Skeletal muscle tissue (tissue), 4 donors: ENCODE data around the gene SLC12A8. TPM values are rescaled to one million over a fixed set of nuclear protein-coding genes. Genes with fewer than 3 reads are reported as not detected.

Source experiments
- H3K27ac ChIP-seq: one replicate; pipeline ENCODE4 v1.7.0; 2013; ENCODE audit warnings: mild to moderate bottlenecking, low read depth, low read length, inconsistent platforms
- H3K27me3 ChIP-seq, 3 donors: one replicate each; pipeline ENCODE4 v1.7.0; 2013; ENCODE audit warnings: low read length in 3 of 3; ENCODE audit not compliant: control insufficient read depth in 3 of 3, insufficient read depth in 3 of 3
- H3K36me3 ChIP-seq, 3 donors: one replicate each; pipeline ENCODE4 v1.7.0; 2013; ENCODE audit warnings: low read length in 3 of 3; ENCODE audit not compliant: control insufficient read depth in 3 of 3, insufficient read depth in 3 of 3
- H3K4me1 ChIP-seq, 3 donors: one replicate each; pipeline ENCODE4 v1.7.0; 2013; ENCODE audit warnings: low read length in 3 of 3, mild to moderate bottlenecking in 3 of 3; ENCODE audit not compliant: control insufficient read depth in 3 of 3, insufficient read depth in 3 of 3
- H3K4me3 ChIP-seq, 3 donors: one replicate each; pipeline ENCODE4 v1.7.0; 2013; ENCODE audit warnings: low read length in 3 of 3
- H3K9ac ChIP-seq, 3 donors: one replicate each; pipeline ENCODE4 v1.7.0; 2013; ENCODE audit warnings: low read length in 3 of 3, mild to moderate bottlenecking in 3 of 3, moderate library complexity in 2 of 3, low read depth in 1 of 3
- H3K9me3 ChIP-seq, 3 donors: one replicate each; pipeline ENCODE4 v1.7.0; 2013; ENCODE audit warnings: low read length in 3 of 3; ENCODE audit not compliant: control insufficient read depth in 3 of 3
- total RNA-seq: library from RNA; depleted of rRNA; stranded (reverse); fragments of >200 nt; gene quantifications from one replicate; pipeline ENCODE4 v1.2.3, GENCODE V29; 2014
- donor health status: Osteomylitis.

Gene SLC12A8
- total RNA-seq, 1 donor from 2014 or later = 1.0 TPM

DNA sequence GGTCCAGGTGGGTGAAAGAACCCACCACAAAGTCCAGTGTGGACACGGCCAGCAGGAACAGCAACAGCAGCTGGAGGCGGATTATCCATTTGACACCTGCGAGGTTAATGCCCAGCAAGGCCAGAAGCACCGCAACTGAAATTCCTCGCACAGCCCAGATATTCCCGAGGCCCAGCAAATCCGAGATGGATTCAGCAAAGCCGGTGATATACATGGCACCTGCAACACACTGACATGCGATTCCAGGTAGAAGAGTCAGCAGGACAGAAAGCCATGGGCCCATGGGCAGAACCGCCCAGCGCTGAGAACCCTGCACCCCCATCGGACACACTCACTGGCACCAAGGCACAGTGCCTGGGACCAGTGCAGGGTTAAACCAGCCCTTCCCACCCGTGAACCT, 34.8 kb downstream of the SLC12A8 start:
- Histone ChIP-seq H3K27me3 (no peaks in the 10 kb centered on the region), H3K27ac (no peak overlapping the region), H3K4me3 (no peak overlapping the region), H3K4me1 (no peaks in the 10 kb centered on the region), H3K36me3 (no peaks in the 10 kb centered on the region), H3K9ac (no peak overlapping the region), H3K9me3 (no peaks in the 10 kb centered on the region)

DNA sequence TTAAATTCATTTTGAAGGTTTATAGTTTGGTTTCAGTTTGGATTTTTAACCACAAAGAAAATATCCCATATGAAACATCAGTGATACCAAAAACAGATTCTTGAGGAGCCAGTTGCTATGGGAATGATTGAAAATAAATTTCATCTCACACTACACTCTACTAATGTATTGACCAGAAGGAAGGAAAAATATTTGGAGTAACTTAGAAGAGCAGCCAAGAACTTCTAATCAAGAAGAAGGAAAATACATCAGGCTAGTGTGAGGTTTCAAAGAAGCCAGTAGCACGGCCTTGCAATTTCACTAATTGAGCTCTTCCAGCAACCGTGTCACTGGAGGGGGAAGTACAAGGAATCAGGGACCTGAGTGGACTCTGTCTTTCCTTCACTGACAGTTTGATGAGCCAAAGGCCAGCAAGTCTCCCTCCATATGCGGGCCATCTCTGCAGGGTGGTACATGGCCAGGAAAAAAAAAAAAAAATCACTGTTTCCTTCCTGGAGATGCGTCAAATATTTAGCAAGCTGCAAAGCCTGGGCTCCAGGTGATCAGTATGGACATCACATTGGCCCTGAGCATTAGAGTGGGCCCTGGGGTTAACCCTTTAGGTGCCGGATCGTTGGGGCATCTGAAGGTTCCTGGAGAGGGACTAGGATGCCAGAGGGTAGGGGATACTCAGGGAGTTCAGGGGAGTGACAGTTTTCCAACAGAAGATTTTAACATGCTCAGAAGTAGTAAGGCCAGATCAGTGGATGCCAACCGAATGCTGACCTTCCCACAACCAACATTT, 37.1 kb downstream of the SLC12A8 start:
- no peaks in the 10 kb centered on the region for H3K9me3 ChIP-seq
- no peak overlapping the region for H3K27ac ChIP-seq
- H3K27me3 ChIP-seq = no peaks in the 10 kb centered on the region
- H3K4me1 ChIP-seq = no peaks in the 10 kb centered on the region
- H3K4me3 ChIP-seq = no peak overlapping the region
- no peaks in the 10 kb centered on the region for H3K36me3 ChIP-seq
- no peak overlapping the region for H3K9ac ChIP-seq

DNA sequence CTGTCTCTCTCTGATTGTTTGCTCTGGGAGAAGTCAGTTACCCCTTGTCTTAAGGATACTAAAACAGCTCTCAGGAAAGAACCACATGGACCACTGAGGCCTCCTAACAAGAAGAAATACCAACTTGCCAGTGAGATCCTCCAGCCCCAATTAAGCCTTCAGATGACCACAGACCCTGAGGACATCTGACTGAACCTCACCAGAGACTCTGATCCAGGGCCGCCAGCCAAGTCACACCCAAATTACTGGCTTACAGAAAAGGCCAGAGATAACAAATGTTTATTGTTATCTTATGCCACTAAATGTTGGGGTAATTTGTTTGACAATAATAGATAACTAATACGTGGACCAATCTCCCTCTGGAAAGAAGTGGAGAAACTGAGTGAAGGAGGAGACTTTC, 40.2 kb downstream of the SLC12A8 start:
- H3K27ac ChIP-seq = no peak overlapping the region
- H3K36me3 ChIP-seq = no peaks in the 10 kb centered on the region
- no peaks in the 10 kb centered on the region for H3K27me3 ChIP-seq
- H3K9ac ChIP-seq = no peak overlapping the region
- H3K4me1 ChIP-seq = no peaks in the 10 kb centered on the region
- H3K4me3 ChIP-seq = no peak overlapping the region
- no peaks in the 10 kb centered on the region for H3K9me3 ChIP-seq

DNA sequence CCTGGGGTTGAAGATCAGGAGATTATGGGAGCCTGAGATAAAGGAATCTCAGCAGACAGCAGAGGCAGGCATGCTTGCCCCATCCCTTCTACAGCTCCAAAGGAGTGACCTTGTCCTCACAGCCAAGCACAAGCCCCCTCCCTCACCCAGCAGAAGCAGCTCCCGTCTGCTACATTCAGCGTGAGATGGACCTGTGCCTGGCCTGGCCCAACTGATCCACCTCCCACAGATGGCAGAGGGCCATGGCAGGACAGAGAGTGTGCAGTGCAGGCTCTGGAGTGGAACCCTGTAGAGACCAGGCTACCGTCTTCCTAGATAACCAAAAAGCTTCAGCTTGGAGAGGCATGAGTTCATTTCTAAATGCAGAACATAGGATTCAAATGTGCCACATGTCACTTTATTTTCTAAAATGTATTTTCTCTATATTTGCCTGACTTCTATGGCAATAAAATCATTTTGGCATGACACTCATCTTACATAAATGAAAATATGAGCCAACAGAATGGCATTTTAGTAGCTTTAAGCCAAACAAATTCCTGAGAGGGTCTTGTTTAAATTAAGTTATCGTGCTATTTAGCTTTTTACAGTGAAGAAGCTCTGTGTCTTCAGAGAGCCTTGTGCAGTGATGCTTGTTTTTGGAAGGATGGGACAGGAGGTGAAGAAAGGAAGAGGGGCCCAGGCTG, 43.7 kb downstream of the SLC12A8 start:
- Histone ChIP-seq H3K27ac (no peak overlapping the region), H3K27me3 (no peaks in the 10 kb centered on the region), H3K36me3 (no peaks in the 10 kb centered on the region), H3K4me1 (peaks cover 0 to 9% (median 3%) of the 10 kb centered on the region in 3 donors), H3K9ac (no peak overlapping the region), H3K9me3 (no peaks in the 10 kb centered on the region), H3K4me3 (no peak overlapping the region)

DNA sequence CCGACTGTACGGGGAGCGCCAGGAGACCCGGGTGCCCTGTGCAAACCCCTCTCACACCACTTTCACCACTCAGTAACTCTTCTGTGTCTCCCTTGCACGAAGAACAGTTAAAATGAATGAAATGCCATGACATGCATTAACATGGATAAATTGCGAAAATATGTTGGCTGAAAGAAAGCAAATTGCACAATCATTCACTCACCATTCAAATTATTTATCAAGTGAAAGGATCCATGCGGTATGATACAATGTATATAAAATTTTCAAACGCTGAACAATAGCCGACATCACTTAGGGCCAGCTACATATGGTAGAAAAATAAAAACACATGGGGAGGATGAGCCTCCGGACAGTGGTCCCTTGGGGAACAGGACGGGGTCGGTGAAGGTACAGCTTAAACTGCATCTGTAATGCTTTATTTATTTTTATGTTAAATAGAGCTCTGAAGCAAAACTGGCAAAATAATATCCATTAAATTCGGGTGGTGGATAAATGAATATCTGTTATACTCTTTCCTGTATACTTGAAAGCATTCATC, 45.9 kb downstream of the SLC12A8 start:
- H3K36me3 ChIP-seq = no peaks in the 10 kb centered on the region
- no peak overlapping the region for H3K9ac ChIP-seq
- no peaks in the 10 kb centered on the region for H3K9me3 ChIP-seq
- no peaks in the 10 kb centered on the region for H3K27me3 ChIP-seq
- H3K4me3 ChIP-seq = no peak overlapping the region
- no peak overlapping the region for H3K27ac ChIP-seq
- H3K4me1 ChIP-seq = peaks cover 3 to 9% (median 5%) of the 10 kb centered on the region in 3 donors

DNA sequence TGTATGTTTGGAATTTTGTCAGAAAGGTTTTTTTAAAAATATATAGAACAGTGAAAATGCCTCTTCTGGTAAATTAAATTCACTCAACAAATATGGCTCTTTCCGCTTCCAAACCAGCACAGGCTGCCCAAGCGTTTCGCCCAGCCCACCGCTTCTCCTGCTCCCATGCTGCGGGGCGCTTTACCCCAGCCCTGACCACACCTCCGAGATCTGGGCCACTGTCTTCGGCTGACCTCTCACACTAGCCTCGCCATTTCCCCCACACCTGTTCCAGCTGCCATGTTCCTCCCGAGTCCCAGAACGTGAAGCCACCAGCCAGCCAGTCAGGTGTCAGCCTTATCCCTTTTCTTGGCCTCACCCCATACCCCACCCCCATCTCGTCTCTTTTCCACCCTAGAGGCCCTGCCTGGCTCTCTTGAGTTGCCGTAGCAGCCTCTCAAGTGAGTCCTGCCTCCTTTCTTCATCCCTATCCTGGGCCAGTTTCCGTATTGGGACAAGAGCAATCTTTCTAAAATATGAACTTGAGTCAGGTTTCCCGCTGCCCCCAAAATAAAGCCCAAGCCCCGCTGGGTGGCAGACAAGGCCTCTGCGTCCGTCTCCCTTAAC, 46.5 kb downstream of the SLC12A8 start:
- Histone ChIP-seq H3K36me3 (no peaks in the 10 kb centered on the region), H3K9me3 (no peaks in the 10 kb centered on the region), H3K4me3 (no peak overlapping the region), H3K9ac (no peak overlapping the region), H3K4me1 (peaks cover 4 to 9% (median 6%) of the 10 kb centered on the region in 3 donors), H3K27ac (no peak overlapping the region), H3K27me3 (no peaks in the 10 kb centered on the region)

DNA sequence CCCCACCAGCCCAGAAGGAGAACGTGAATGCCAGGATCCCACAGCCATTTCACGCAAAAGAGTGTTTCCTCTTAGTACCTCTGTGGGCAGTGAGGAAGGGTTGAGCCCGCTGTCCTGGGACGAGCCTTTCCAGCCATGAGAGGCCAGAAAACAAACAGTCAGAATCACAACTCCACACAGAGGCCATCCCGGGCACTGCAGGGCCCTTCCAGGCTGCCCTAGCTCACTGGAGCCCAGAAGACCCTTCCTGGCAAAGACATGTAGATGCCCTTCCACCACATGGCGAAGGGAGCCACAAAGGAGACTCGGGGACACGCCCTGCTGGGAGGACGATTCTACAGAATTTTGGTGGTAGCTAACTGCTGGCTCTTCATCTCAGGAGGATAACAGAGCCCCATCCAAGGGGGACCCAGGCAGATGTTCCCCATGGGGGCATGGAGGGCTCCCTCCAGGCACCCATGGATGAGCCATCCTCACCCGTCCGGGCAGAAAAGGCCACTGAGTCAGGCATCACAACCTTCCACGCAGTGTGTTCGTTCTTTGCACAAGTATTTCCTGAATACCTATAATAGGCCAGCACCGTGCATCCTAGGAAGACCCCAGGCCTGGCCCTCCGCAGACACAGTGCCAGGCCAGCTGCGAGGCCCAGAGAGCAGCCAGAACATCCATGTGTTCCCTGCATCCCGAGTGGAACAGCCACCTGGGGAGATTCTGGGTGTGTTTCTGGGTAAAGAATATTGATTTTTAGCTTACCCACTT, 47.2 kb downstream of the SLC12A8 start:
- Histone ChIP-seq H3K9ac (no peak overlapping the region), H3K36me3 (no peaks in the 10 kb centered on the region), H3K9me3 (no peaks in the 10 kb centered on the region), H3K27ac (no peak overlapping the region), H3K27me3 (no peaks in the 10 kb centered on the region), H3K4me3 (no peak overlapping the region), H3K4me1 (peaks cover 6 to 9% (median 8%) of the 10 kb centered on the region in 3 donors)

DNA sequence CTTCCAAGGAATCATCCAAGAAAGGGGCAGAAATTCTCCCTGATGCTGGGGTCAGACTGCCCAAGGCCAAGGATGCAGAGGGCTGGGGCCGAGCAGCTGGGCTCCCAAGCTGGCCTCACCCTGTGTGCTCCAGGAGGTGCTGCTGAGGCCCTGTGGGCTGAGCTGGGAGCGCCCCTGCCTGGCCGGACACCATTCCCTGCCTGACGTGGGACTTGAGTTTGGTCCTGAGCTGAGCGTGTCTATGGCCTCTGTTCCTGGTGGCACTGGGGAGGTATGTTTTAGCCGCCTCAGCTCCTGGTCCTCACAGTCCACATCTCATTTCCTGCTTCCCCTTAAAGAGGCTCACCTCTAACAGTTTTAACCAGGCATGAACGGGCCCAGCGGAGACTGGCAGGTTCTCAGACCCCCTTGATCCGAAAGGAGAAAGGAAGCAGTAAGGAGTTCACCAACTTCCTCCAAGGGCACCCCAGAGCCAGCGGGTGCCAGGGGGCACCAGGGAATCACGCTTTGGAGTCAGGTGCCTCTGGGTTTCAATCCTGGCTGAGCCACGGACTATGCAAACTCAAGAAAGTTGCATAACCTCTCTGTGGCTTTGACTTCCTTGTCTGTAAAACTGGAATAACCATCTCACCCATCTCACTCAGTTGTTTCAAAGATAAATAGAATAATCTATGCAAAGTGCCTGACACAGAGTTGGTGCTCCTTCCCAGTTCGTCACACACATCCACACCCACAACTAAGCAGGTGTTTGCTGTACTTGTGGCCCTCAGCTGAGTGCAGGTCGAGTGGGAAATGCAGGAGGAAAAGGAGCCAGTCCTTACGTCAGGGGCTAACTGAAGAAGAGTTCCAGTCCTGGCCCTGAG, 48.6 kb downstream of the SLC12A8 start:
- Histone ChIP-seq H3K9me3 (no peaks in the 10 kb centered on the region), H3K27ac (no peak overlapping the region), H3K36me3 (no peaks in the 10 kb centered on the region), H3K4me1 (peaks cover 6 to 9% (median 8%) of the 10 kb centered on the region in 3 donors), H3K9ac (no peak overlapping the region), H3K4me3 (no peak overlapping the region), H3K27me3 (no peaks in the 10 kb centered on the region)

DNA sequence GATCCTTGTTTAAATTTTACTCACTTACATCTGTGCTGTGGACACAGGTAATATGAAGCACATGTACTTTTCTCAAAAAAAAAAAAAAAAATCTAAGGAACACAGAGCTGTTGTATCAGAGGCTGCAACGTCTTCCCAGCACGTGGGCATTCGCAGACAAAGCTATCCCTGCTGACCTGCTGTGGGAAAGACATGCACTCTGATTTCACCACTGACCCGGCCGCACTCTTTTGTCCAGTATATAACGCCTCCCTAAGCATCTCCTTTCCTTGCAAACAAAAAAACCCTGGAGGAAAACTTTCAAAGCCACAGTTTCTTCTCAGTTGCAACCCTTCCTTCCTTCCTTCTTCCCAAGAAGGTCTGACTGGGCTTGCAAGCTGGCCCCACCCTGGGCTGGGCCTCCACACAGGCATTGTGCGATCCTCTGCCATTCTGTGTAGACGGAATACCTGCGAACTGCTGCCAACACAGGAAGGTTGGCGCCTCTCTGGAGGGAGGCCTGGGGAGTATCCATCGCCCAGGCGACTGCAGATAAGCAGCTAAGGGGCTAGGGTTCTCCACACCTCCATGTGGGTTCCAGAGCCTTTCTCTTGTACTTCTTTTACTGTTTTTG, 50.8 kb downstream of the SLC12A8 start:
- Histone ChIP-seq H3K27me3 (no peaks in the 10 kb centered on the region), H3K36me3 (no peaks in the 10 kb centered on the region), H3K9ac (no peak overlapping the region), H3K4me3 (no peak overlapping the region), H3K4me1 (peaks cover 6 to 9% (median 8%) of the 10 kb centered on the region in 3 donors), H3K9me3 (no peaks in the 10 kb centered on the region), H3K27ac (no peak overlapping the region)
